Measurements from ENCODE around the gene DPH1. TPM values are rescaled to one million over a fixed set of nuclear protein-coding genes. Genes with fewer than 3 reads are reported as not detected.

The DPH1 gene
- total RNA-seq, 4 donors from 2014 or later = 27.4 to 41.8 (median 38.3) TPM

GRCh38 chr17:2034806-2035540, 5.0 kb downstream of the DPH1 start:
- intact Hi-C loops (cut with DNase I) = loop anchor here (10.0 kb wide), 1 partner anchor 650 kb away; no protein-coding TSS in a partner anchor

GRCh38 chr17:2035541-2036488, 5.9 kb downstream of the DPH1 start:
- Histone ChIP-seq H3K27me3 (no peaks in the 10 kb centered on the region), H3K9me3 (no peaks in the 10 kb centered on the region), H3K4me3 (no peak overlapping the region), H3K36me3 (peaks cover 21 to 72% (median 54%) of the 10 kb centered on the region in 4 donors), H3K4me1 (peaks cover 11 to 30% (median 24%) of the 10 kb centered on the region in 4 donors), H3K27ac (replicated peaks in 1 of 4) (no peak overlapping the region)
- 86% methylated on average over 27 of the region's 29 CpGs for WGBS
- TF ChIP-seq EP300 (IDR thresholded peaks at IDR 0.05) = no peak
- no peak for TF ChIP-seq POLR2A (IDR thresholded peaks at IDR 0.05; ENCODE audit: low read depth)
- TF ChIP-seq POLR2AphosphoS5 (IDR thresholded peaks at IDR 0.05) = no peak
- TF ChIP-seq CTCF (IDR thresholded peaks at IDR 0.05) = no peak
- intact Hi-C loops (cut with DNase I) = loop anchor here (10.0 kb wide), 1 partner anchor 651 kb away; no protein-coding TSS in a partner anchor
- DNase-seq (ENCODE audit: extremely low spot score) = no peak

More at GRCh38 chr17:2034806-2035540, 5.0 kb downstream of the DPH1 start:
- Histone ChIP-seq H3K4me3 (no peak overlapping the region), H3K27ac (replicated peaks in 1 of 4) (no peak overlapping the region), H3K9me3 (no peaks in the 10 kb centered on the region), H3K27me3 (no peaks in the 10 kb centered on the region), H3K36me3 (peaks cover 21 to 65% (median 49%) of the 10 kb centered on the region in 4 donors), H3K4me1 (peaks cover 14 to 35% (median 27%) of the 10 kb centered on the region in 4 donors)
- 25% methylated on average over 2 of the region's 9 CpGs for WGBS
- TF ChIP-seq EP300 (IDR thresholded peaks at IDR 0.05) = no peak
- no peak for TF ChIP-seq CTCF (IDR thresholded peaks at IDR 0.05)
- no peak for TF ChIP-seq POLR2A (IDR thresholded peaks at IDR 0.05; ENCODE audit: low read depth)
- no peak for TF ChIP-seq POLR2AphosphoS5 (IDR thresholded peaks at IDR 0.05)
- no peak for DNase-seq (ENCODE audit: extremely low spot score)

GRCh38 chr17:2037155-2037554, 7.2 kb downstream of the DPH1 start:
- Histone ChIP-seq H3K4me3 (no peak overlapping the region), H3K4me1 (peaks cover 7 to 25% (median 19%) of the 10 kb centered on the region in 4 donors), H3K27me3 (no peaks in the 10 kb centered on the region), H3K9me3 (no peaks in the 10 kb centered on the region), H3K27ac (replicated peaks in 1 of 4) (no peak overlapping the region), H3K36me3 (peaks cover 21 to 72% (median 54%) of the 10 kb centered on the region in 4 donors)
- intact Hi-C loops (cut with DNase I) = loop anchor here (10.0 kb wide), 1 partner anchor 652 kb away; no protein-coding TSS in a partner anchor
- no peak for TF ChIP-seq CTCF (IDR thresholded peaks at IDR 0.05)
- TF ChIP-seq POLR2A (IDR thresholded peaks at IDR 0.05; ENCODE audit: low read depth) = no peak
- no peak for TF ChIP-seq EP300 (IDR thresholded peaks at IDR 0.05)
- no peak for TF ChIP-seq POLR2AphosphoS5 (IDR thresholded peaks at IDR 0.05)
- WGBS = 79% methylated on average over 8 of the region's 10 CpGs
- no peak for DNase-seq (ENCODE audit: extremely low spot score)

GRCh38 chr17:2040219-2040827, 10.4 kb downstream of the DPH1 start:
- intact Hi-C loops (cut with DNase I) = loop anchor here (5.0 kb wide), 1 partner anchor 133 kb away; no protein-coding TSS in a partner anchor
- H3K4me1 ChIP-seq = peaks cover 19 to 32% (median 31%) of the 10 kb centered on the region in 4 donors
- TF ChIP-seq CTCF (IDR thresholded peaks at IDR 0.05) = no peak
- no peaks in the 10 kb centered on the region for H3K27me3 ChIP-seq
- H3K27ac ChIP-seq (replicated peaks in 1 of 4) = peak overlapping the region in 2 of 4 donors; percentile 84 to 95
- 63% methylated on average over 3 of the region's 7 CpGs for WGBS
- no peak overlapping the region for H3K4me3 ChIP-seq
- no peak for DNase-seq (ENCODE audit: extremely low spot score)
- H3K36me3 ChIP-seq = peaks cover 22 to 70% (median 55%) of the 10 kb centered on the region in 4 donors
- no peaks in the 10 kb centered on the region for H3K9me3 ChIP-seq

Measured in esophagus muscularis mucosa (tissue), 4 donors.